Activated CD8-positive, alpha-beta memory T cell treated with anti-CD3 and anti-CD28 coated beads for 1 hour (primary cell): ENCODE results near the gene MAP3K4.
A peak's percentile ranks its signal among the peaks of the same experiment; 100 is the strongest.

Experiments
- DNase-seq, 2 donors: peaks; one replicate each; pipeline ENCODE4 v3.0.0-alpha.2; 2020; ENCODE audit warnings: low read depth in 1 of 2; ENCODE audit errors: extremely low read depth in 1 of 2

MAP3K4 gene

GRCh38 chr6:160991406-160992060 lies at the start of gene MAP3K4:
TSS of gene MAP3K4 (plus strand) at chr6:160991769. CDS start at chr6:160991932, 163 bp downstream.
- DNase-seq, result peak; percentile 40 to 74

DNA sequence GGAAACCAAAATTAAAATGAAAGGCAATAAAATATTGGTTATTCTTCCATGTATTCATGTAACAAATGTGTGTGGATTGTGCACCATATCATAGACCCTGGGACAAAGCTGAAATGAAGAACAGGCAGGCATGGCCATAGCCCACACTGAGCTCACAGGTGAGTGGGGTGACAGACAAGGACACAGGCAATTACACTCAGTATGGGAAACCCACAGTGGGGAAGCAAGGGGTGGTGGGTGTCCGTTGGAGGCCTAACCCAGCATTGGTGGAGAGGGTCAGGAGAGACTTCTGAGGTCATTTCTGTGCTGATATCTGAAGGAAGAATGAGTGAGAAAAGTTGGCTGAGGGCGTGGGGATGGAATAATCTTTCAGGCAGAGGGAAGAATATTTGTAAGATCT lies 47.6 kb upstream of the MAP3K4 start:
- no peak for DNase-seq

DNA sequence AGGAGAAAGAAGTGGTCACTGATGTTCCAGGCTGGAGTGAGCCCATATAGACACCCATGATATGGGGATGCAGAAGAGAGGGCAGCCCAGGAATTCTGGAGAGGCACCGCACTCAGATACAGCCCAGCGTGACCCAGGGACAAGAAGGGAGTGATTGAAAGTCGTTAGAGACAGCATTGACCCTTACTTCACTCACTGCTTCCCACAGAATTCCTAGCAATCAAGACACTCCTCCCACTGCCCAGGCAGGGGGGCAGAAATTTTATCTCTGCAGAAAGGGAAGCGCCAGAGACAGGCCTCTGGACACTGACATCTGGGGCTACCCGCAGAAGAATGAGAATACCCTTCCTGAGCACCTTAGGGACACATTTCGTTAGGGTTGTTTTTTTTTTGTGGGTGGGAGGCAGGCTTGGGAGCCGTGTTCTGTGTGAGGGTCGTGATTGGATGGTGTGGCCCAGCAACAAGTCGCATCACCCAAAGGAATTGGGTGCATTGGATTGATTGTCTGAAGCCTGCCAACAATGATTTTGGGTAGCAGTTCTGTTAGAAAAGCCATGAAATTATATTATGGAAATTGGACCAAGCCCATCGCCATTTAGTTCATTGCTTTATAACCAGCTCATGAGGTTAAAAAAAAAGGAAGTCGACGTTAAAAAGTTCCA lies 45.9 kb upstream of the MAP3K4 start:
- no peak for DNase-seq

- DNase-seq, result no peak
Measured at GRCh38 chr6:160949531-160949930, 42.0 kb upstream of the MAP3K4 start.

- no peak for DNase-seq
Measured at GRCh38 chr6:160950507-160950906, 41.1 kb upstream of the MAP3K4 start.

DNA sequence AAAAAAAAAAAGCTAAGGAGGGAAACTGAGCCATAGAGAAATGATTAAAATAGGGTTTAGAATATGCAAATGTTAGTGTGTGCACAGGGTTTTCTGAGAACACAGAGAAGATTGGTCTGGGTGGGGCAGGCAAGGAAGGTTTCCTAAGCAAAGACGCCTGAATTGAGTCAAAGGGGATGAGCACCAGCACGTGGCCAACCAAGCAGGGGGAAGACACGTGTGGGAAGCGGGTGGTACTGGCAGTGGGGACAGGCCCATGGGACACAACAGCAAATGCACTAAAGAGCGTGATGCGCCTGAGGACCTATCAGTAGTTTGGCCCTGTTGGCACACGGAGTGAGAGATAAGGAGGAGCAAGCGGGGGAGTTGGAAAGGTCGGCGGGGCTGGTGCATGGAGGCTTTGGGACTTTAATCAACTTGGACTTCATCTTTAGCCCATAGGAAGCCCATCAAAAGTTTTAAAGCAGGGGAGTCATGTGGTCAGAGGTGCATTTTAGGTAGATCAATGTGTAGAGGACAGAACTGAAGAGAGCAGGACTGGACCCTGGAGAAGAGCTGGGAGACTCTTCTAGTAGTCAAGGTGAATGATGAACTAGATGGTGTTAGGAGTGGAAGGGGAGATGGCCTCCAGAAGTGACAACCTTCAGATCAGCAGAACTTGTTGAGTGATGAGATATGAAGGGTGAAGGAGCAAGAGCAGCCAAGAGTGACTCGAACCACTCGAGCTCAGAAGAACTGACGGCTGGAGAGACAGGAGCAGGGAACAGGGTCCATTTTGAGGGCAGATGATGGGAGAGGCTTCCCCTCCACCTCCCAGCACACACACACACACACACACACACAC lies 40.2 kb upstream of the MAP3K4 start:
- DNase-seq, result no peak

- no peak for DNase-seq
Measured at GRCh38 chr6:160952633-160953281, 38.8 kb upstream of the MAP3K4 start.

- no peak for DNase-seq
Measured at GRCh38 chr6:160955508-160956295, 35.9 kb upstream of the MAP3K4 start.

GRCh38 chr6:160956300-160957035 lies 35.1 kb upstream of the MAP3K4 start:
- DNase-seq, result no peak

DNA sequence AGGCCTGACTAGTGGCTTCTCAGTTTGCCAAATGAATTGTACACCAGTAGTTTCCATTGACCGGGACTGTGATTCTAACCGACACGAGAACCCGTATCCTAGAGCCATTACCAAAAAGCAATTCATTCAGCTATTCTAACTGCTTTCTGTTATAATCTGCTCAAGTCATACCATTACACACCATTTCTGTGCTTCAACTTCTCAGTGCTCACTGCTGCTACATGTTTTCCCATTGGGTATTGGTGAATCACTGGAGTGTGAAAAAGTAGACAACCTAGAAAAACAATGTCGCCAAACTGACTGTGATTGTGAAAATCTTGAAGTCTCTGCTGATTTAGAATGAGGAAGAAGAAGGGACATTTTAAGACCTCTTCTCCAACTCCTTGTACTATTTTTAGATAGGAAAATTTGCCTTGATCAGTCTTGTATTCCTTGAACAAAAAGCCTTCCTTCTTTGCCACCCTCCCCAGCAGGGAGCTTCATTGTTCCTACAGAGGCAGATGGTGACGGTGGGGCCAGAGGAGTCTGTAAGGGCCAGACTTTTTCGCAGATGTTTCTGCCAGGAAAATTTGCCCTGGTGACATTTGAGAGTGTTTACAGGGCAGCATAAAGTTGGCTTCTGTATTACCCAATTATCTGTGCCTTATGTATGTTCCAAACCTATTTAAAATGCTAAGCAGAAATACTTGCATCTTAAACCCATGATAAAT lies 31.7 kb upstream of the MAP3K4 start:
- no peak for DNase-seq

- no peak for DNase-seq
Measured at GRCh38 chr6:160960839-160961238, 30.7 kb upstream of the MAP3K4 start.

DNA sequence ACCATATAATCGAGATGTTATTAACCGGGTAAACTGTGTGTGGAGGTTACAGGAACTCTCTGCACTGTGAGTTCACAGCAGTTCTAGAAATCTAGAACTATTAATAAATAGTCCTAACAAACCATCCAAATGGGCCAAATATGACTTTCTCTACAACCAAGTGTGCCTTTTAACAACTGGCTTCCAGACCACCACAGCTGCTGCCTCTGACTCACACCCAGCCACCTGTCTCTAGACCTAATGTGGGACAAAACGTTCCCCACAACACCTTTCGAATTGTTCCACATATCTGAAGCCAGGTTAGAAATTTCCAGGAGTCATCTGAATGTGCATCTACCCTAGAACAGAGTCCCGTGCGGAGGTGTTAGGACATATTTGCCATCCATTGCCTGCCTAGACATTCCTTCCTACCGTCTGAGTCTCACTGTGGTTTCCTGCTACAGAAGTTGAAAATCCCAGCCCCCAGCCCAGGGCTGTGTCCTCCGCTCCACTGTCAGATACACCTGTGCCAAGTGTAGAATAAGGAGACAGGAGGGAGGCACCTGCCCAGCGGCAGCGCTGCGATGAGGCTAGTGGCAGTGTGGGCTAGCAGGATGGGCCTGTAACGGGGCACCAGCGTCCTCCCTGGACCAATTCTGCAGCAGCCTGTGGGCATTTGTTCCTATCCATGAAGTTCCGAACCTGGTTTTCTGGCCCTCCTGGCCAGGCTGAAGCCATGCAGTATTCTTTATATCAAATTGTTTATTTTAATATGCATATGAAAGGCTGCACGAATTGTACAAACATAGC lies 28.5 kb upstream of the MAP3K4 start:
- DNase-seq, result no peak

- no peak for DNase-seq
Measured at GRCh38 chr6:160963651-160964050, 27.9 kb upstream of the MAP3K4 start.

DNA sequence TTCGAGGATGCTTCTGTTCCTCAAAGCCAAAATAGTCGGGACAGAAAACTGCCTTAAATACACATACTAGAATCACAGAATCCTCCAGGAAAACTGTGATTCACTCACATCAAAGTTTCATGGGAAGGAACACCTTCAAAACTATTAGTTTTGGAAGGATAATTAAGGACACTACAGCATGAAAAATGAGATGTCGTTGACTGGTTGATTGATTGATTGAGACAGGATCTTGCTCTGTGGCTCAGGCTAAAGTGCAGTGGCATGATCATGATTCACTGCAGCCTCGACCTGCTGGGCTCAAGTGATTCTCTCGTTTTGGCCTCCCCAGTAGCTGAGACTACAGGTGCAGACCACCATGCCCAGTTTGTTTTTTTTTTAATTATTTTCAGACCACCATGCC lies 25.7 kb upstream of the MAP3K4 start:
- DNase-seq, result no peak

GRCh38 chr6:160966493-160967229 lies 24.9 kb upstream of the MAP3K4 start:
- no peak for DNase-seq

DNA sequence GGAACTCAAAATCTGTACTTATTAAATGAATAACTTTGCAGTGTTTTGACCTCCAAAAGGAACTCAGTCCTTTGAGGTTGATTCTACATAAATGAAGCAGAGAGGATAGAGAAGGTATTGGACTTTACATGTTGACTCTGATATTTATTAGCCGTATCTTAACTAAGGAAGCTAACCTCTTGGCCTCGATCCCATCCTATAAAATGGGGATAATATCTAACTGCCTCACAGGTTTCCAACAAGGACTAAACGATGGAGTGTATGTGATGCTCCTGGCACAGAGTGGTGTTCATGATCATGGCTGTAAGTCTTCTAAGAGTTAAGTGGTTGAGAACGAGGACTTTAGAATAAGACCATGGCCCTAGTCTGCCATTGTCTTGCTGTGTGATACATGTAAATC lies 24.2 kb upstream of the MAP3K4 start:
- DNase-seq, result no peak

- no peak for DNase-seq
Measured at GRCh38 chr6:160967833-160968232, 23.7 kb upstream of the MAP3K4 start.

- DNase-seq, result no peak
Measured at GRCh38 chr6:160971171-160971570, 20.4 kb upstream of the MAP3K4 start.
